Fibroblast of peridontal ligament (primary cell): ENCODE measurements around the gene TEX10.
A peak's percentile ranks its signal among the peaks of the same experiment; 100 is the strongest.
"Not testable (repeated sequence)": the region's sequence is repeated elsewhere in the genome, so short reads cannot be mapped to it uniquely, and the experiment has no call there.

Experiments
- DNase-seq: peaks from one replicate; pipeline ENCODE4 v3.0.0-alpha.2; 2010; ENCODE audit errors: extremely low read depth

TEX10 gene

GRCh38 chr9:100350188-100350587 is 2.6 kb downstream of the TEX10 start:
- DNase-seq: no peak

DNA sequence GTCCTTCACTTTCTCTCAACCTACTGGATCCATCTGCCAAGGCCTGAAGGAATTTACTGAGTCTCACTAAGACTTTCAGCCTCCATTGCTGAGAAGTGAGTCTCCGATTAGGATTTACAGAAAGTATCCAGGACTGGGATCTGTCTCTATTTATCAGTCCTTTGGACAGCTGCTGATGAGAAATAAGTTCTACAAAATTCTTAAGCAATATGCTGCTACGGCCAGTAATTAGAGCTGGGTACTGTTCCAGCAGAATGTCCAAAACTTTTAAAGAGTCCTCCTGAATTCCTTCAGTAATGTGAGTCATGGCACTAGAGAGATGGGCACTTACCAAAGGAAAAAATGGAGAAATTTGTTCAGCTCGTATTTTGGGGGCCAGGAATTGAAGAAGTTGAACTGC is 5.9 kb downstream of the TEX10 start:
- DNase-seq: peak; percentile 91

DNA sequence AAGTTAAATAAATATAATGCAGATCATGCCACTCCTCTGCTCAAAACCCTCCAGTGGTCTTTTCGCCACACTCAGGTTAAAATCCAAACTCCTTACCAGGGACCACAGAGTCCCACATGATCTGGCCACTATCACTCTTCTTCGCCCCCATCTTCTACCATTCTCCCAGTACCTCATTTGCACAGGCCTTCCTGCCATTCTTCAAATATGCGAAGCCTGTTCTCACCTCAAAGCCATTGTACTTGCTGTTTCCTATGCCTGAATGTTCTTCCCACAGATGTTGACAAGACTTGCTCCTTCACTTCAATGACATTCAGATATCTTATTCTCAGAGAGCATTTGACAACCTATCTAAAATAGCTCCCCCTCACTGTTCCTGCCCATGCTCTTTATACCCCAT is 10.9 kb downstream of the TEX10 start:
- DNase-seq: no peak

DNA sequence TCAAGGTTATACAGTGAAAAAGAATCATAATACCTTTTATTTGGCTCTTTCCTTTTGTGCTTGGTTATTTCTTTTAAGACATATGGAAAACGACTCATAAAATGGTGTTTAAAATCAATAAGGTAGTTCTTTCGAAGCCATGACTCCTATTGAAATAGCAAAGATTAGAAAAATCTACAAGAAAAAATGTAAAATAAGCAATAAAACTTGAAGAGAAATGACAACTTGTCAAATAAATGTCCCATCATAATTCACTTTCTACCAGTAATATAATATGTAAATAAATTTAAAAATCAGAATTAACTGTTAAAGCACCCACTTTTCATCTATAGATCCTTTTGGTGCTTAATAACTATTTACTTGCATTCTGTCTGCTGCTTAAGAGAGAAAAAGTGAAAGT is 12.5 kb downstream of the TEX10 start:
- no peak for DNase-seq

GRCh38 chr9:100338736-100339135 is 14.0 kb downstream of the TEX10 start:
- not testable (repeated sequence) for DNase-seq

DNA sequence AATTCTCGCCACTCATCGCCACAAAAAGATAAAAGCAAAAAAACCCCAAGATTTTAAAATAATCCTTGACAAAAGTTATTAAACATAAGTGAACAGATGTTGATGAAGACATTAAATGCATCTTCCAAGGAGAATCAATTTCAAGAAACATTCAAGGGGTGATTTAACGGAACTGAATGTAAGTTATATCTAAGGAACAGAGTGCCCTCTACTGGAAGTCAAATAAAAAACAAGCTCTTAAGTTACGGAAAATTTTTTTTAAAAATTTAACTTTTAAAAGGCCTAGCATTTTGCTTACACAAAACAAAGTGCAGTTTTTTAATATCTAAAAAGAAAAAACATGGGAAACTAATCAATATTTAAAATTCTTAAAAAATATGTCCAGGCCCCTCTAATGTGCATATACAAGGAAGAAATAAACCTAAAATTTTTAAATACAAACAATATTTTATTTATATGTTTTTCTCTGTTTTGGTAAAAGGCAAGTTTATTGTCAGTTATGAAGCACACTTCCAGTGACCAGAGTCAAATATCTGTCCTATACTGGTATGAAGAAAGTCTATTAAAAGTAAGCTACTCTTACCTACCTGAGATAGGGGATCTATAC is 28.0 kb downstream of the TEX10 start:
- peak; percentile 81 for DNase-seq

GRCh38 chr9:100322954-100323536 is 29.7 kb downstream of the TEX10 start:
- DNase-seq: peak; percentile 76

DNA sequence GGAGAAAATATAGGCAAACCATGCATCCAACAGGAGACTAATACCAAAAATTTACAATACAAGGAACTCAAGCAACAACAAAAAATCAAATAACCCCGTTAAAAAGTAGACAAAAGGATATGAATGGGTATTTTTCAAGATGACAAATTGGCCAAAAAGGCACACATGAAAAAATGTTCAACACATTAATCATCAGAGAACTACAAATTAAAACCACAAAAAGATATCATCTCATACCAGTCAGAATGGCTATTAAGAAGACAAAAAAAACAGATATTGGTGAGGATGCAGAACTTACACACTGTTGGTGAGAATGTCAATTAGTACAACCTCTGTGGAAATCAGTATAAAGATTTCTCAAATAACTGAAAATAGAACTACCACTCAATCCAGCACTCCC is 35.0 kb downstream of the TEX10 start:
- DNase-seq: peak; percentile 35

GRCh38 chr9:100315561-100315960 is 37.2 kb downstream of the TEX10 start:
- DNase-seq: no peak

- DNase-seq: peak; percentile 79
Observed at GRCh38 chr9:100309992-100310391, 42.8 kb downstream of the TEX10 start.

DNA sequence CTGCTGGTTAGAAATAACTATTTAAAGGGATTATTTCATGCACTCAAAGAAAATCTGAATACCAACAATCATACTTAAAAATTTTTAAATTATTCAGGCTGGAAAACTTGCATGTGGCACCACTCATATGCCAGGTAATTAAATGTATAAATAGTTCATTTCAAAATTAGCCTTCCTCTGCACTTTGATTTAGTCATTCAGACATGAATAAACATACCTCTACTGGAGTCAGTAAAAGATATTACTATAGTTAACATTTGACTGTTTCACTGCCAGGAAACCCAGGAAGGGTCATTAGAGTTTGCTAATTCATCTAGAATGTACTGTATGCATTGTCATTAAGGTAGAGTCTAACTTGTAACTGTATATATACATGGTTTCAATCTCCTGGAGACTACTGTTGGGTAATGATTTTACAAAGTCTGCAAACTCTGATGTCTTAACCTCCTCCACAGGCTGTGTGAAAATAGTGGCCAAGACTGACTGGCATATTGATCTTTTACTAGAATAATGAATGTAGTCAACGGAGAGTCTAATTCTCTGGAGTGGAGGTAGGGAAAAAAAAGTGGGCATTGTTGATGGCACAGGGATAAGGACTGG is 43.7 kb downstream of the TEX10 start:
- DNase-seq: peak; percentile 42

- peak; percentile 26 for DNase-seq
Observed at GRCh38 chr9:100307080-100307479, 45.7 kb downstream of the TEX10 start.

GRCh38 chr9:100306283-100306682 is 46.5 kb downstream of the TEX10 start:
- no peak for DNase-seq

- no peak for DNase-seq
Observed at GRCh38 chr9:100303747-100304146, 49.0 kb downstream of the TEX10 start.

GRCh38 chr9:100298378-100298777 is 54.4 kb downstream of the TEX10 start:
- DNase-seq: no peak

DNA sequence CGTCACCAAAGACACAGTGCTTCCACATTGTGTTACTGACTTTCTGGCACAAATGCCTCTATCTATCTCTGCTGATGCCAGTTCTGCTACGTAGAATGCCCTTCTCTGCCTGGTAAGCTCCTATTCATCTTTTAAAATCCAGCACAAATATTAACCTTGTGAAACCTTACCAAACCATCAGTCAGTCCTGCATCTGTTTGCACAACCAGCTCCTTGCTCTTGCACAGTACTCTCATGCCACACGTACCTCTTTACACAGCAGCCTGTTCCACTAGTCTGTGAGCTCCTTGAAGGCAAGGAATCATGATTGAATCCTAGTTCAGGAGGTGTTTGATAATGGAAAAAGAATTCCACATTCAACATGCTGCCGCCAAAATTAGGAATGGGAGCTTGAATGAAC is 56.3 kb downstream of the TEX10 start:
- no peak for DNase-seq

- no peak for DNase-seq
Observed at GRCh38 chr9:100295240-100295639, 57.5 kb downstream of the TEX10 start.

DNA sequence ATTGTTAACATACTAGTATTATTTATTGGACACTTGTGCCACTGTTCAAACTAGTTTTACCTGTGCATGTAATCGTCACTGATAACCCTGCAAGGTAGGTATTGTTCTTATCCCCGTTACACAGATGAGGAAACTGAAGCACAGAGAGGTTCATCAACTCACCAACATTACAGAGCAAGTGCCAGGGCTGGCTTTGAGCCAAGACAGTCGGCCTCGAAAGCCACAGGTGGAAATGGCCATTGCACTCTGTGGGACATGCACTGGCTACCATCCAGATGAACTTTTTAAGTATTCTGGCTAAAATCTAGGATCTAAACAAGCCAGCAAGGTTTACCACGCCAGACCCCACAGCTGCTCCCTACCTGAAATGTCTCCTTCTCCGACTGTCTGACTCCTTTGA is 57.9 kb downstream of the TEX10 start:
- DNase-seq: no peak

DNA sequence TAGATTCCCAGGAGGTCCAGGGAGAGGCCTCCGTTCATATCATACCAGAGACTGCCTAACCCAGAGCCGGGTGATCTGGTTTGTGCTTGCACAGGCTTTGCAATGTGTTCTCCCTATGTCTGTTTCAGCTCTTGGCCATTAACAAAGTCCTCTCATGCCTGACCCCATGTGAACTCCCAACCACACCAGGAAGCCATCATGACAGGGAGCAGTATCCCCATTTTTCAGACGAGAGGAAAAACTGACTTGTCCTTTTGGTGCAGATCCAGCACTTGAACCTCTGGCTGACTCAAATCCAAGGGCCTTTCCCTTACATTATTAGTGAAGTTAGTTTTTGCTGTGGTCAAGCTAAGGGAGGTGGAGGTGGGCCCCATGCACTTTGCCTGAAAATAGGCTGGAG is 58.4 kb downstream of the TEX10 start:
- no peak for DNase-seq

DNA sequence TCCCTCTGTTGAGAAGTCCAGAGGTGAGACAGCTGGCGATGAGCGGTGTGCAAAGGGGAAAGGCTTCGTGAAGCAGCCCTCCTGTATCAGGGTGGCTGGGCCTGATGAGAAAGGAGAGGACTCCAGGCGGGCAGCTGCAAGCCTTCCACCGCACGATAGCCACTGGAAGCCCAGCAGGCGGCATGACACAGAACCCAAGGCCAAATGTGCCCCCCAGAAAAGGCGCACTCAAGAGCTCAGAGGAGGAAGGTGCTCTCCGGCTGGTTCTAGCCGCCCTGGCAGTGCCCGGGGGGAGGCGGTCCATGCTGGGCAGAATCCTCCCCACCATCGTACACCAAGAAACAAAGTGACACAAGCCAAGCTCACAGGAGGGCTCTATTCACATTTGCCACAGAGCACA is 60.3 kb downstream of the TEX10 start:
- no peak for DNase-seq

- DNase-seq: no peak
Observed at GRCh38 chr9:100290714-100291113, 62.0 kb downstream of the TEX10 start.

DNA sequence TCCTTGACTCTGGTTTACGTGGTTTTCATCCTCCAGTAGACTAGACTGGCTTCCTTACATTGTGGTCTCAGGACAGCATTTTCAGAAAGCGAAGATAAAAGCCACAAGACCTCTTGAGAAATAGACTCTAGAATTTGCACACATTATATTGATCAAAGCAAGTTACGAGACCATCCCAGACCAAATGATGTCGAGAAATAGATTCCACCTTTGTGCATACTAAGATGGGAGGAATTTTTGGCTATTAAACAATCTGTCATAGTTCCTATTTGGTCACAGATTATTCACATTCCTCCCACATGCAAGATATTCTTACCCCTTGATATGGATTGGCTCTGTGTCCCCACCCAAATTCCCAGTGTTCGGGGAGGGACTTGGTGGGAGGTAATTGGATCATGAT is 65.6 kb downstream of the TEX10 start:
- DNase-seq: no peak

DNA sequence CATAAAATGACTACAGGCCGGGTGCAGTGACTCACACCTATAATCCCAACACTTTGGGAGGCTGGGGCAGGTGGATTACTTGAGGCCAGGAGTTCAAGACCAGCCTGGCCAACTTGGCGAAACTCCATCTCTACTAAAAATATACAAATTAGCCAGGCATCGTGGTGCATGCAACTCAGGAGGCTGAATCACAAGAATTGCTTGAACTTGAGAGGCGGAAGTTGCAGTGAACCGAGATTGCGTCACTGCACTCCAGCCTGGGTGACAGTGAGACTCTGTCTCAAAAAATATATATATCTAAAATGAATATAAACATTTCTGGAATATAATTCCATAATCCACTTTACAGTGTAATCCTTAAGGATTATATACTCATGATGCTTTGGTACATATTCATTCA is 66.5 kb downstream of the TEX10 start:
- no peak for DNase-seq

- DNase-seq: no peak
Observed at GRCh38 chr9:100285601-100286000, 67.1 kb downstream of the TEX10 start.
